GM12891 (cell line): ENCODE data around the gene TOR1B.

Experiments used
- POLR2A ChIP-seq: IDR thresholded peaks from 2 replicates; pipeline ENCODE4 v1.6.1; 2011; ENCODE audit warnings: low read depth, low read length, control low read depth
- POLR2AphosphoS5 ChIP-seq: IDR thresholded peaks from 2 replicates; pipeline ENCODE4 v1.6.1; 2011; ENCODE audit warnings: low read depth, low read length, control low read depth
- POU2F2 ChIP-seq: IDR thresholded peaks from 2 replicates; pipeline ENCODE4 v1.6.1; 2011; ENCODE audit warnings: low read depth, mild to moderate bottlenecking, control low read depth, low read length, moderate library complexity
- SPI1 ChIP-seq: IDR thresholded peaks from 2 replicates; pipeline ENCODE4 v1.6.1; 2011; ENCODE audit warnings: low read depth, low read length, control low read depth
- TAF1 ChIP-seq: IDR thresholded peaks from 2 replicates; pipeline ENCODE4 v1.6.1; 2011; ENCODE audit warnings: low read depth, low read length, control low read depth

- TF ChIP-seq POLR2AphosphoS5, result no peak; the same call in 1 of the 2 replicates
- no peak for TF ChIP-seq TAF1
- TF ChIP-seq POLR2A, result peak; percentile 10; the same call in 1 of the 2 replicates
- TF ChIP-seq SPI1, result no peak
- no peak for TF ChIP-seq POU2F2
Observed at GRCh38 chr9:129814432-129815223, 11.6 kb downstream of the TOR1B start.
